Neural progenitor cell (in vitro differentiated cells): ENCODE results near the gene TMEM219. TPM values are rescaled to one million over a fixed set of nuclear protein-coding genes. Genes with fewer than 3 reads are reported as not detected.

Experiments
- DNase-seq: peaks from one replicate; pipeline ENCODE4 v3.0.0-alpha.2; 2016; ENCODE audit warnings: low spot score
- H2AFZ ChIP-seq: fragments of 200-600 bp; sonication (generic); replicated peaks from 2 replicates; pipeline ENCODE4 v1.6.1; 2016; ENCODE audit warnings: antibody characterized with exemption
- H3F3A ChIP-seq: fragments of 200-600 bp; sonication (generic); 2 replicates; pipeline ENCODE4 v1.6.1; 2016; ENCODE audit warnings: antibody characterized with exemption, low read depth
- H3K27ac ChIP-seq: fragments of 200-600 bp; sonication (generic); 2 replicates; pipeline ENCODE4 v1.5.1; 2016; ENCODE audit warnings: mild to moderate bottlenecking
- H3K27me3 ChIP-seq: fragments of 200-600 bp; sonication (generic); 2 replicates; pipeline ENCODE4 v1.6.1; 2016; ENCODE audit warnings: mild to moderate bottlenecking, moderate library complexity
- H3K36me3 ChIP-seq: fragments of 200-600 bp; sonication (generic); 2 replicates; pipeline ENCODE4 v1.5.1; 2016
- H3K4me1 ChIP-seq: fragments of 200-600 bp; sonication (generic); 2 replicates; pipeline ENCODE4 v1.6.1; 2016; ENCODE audit warnings: mixed run types
- H3K4me2 ChIP-seq: fragments of 200-600 bp; sonication (generic); 2 replicates; pipeline ENCODE4 v1.6.1; 2016
- H3K4me3 ChIP-seq: fragments of 200-600 bp; sonication (generic); 2 replicates; pipeline ENCODE4 v1.5.1; 2016
- H3K79me2 ChIP-seq: fragments of 200-600 bp; sonication (generic); 2 replicates; pipeline ENCODE4 v1.6.1; 2016; ENCODE audit warnings: low read depth
- H3K9ac ChIP-seq: fragments of 200-600 bp; sonication (generic); 2 replicates; pipeline ENCODE4 v1.6.1; 2016
- H3K9me3 ChIP-seq: fragments of 200-600 bp; sonication (generic); 2 replicates; pipeline ENCODE4 v1.5.1; 2016; ENCODE audit warnings: low read depth
- H4K20me1 ChIP-seq: fragments of 200-600 bp; sonication (generic); 2 replicates; pipeline ENCODE4 v1.6.1; 2016; ENCODE audit warnings: low read depth
- H3K27ac Mint-ChIP-seq: 3 replicates; pipeline ENCODE4 v1.8.0; 2021; ENCODE audit warnings: mixed read lengths
- H3K27me3 Mint-ChIP-seq: 2 replicates; pipeline ENCODE4 v1.8.0; 2022; ENCODE audit warnings: low read depth, mild to moderate bottlenecking, inconsistent platforms, moderate library complexity, mixed read lengths; ENCODE audit not compliant: insufficient read depth
- H3K36me3 Mint-ChIP-seq: 3 replicates; pipeline ENCODE4 v1.8.0; 2021; ENCODE audit warnings: mixed read lengths
- H3K4me1 Mint-ChIP-seq: 3 replicates; pipeline ENCODE4 v1.8.0; 2021; ENCODE audit warnings: mixed read lengths
- H3K4me3 Mint-ChIP-seq: 3 replicates; pipeline ENCODE4 v1.8.0; 2021; ENCODE audit warnings: mild to moderate bottlenecking, moderate library complexity, mixed read lengths
- H3K9me3 Mint-ChIP-seq: 3 replicates; pipeline ENCODE4 v1.8.0; 2020; ENCODE audit warnings: mixed read lengths
- EZH2 ChIP-seq: fragments of 200-600 bp; sonication (generic); IDR thresholded peaks from 2 replicates; pipeline ENCODE4 v1.6.1; 2017; ENCODE audit warnings: antibody characterized with exemption, mild to moderate bottlenecking, moderate library complexity
- EZH2phosphoT487 ChIP-seq: fragments of 200-600 bp; sonication (generic); IDR thresholded peaks from 2 replicates; pipeline ENCODE4 v1.6.1; 2017; ENCODE audit warnings: antibody characterized with exemption
- total RNA-seq: library from RNA; depleted of rRNA; stranded (reverse); fragments of >200 nt; gene quantifications from 2 replicates; pipeline ENCODE4 v1.2.3, GENCODE V29; 2015; ENCODE audit warnings: low replicate concordance
- TF ChIP-seq, protein P1 (sequence below): fragments of 200-600 bp; sonication (generic); IDR thresholded peaks from 2 replicates; pipeline ENCODE4 v1.5.1; 2017; ENCODE audit warnings: antibody characterized with exemption, mild to moderate bottlenecking

TMEM219 gene
- total RNA-seq, 1 donor from 2014 or later: 50.7 TPM

DNA sequence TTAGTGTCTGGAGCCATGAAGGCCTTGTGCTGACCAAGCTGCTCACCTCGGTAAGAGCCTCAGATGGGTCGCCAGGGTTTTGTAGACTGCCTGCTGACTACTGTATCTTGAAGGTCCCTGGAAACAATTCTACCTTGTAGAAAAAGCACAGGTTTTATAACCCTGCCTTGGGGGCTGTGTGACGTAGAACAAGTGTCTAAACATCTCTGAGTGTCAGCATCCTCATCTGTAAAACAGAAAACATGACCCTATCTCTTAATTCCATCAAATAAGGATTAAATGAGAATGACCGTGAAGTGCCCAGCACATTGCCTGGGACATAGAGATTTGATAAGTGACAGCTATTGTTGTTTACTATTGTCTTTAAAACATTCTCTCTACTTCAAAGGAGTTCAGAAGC is 6.3 kb downstream of the TMEM219 start:
- Histone ChIP-seq H2AFZ (no peak overlapping the region), H3K4me1 (no peaks in the 10 kb centered on the region), H3K27me3 (peaks cover 9% of the 10 kb centered on the region), H3K79me2 (no peaks in the 10 kb centered on the region), H3K4me3 (no peak overlapping the region), H3K4me2 (no peak overlapping the region), H3K9me3 (peaks cover 6% of the 10 kb centered on the region), H3K27ac (no peak overlapping the region), H4K20me1 (no peaks in the 10 kb centered on the region), H3K9ac (no peak overlapping the region), H3F3A (peaks cover 15% of the 10 kb centered on the region), H3K36me3 (peaks cover 4% of the 10 kb centered on the region)
- H3K36me3 Mint-ChIP-seq: peaks cover 37% of the 10 kb centered on the region
- H3K4me3 Mint-ChIP-seq: no peak overlapping the region
- H3K27ac Mint-ChIP-seq: no peak overlapping the region
- H3K27me3 Mint-ChIP-seq: peaks cover 7% of the 10 kb centered on the region
- peaks cover 8% of the 10 kb centered on the region for H3K4me1 Mint-ChIP-seq
- no peak for DNase-seq
- TF ChIP-seq, protein P1, sequence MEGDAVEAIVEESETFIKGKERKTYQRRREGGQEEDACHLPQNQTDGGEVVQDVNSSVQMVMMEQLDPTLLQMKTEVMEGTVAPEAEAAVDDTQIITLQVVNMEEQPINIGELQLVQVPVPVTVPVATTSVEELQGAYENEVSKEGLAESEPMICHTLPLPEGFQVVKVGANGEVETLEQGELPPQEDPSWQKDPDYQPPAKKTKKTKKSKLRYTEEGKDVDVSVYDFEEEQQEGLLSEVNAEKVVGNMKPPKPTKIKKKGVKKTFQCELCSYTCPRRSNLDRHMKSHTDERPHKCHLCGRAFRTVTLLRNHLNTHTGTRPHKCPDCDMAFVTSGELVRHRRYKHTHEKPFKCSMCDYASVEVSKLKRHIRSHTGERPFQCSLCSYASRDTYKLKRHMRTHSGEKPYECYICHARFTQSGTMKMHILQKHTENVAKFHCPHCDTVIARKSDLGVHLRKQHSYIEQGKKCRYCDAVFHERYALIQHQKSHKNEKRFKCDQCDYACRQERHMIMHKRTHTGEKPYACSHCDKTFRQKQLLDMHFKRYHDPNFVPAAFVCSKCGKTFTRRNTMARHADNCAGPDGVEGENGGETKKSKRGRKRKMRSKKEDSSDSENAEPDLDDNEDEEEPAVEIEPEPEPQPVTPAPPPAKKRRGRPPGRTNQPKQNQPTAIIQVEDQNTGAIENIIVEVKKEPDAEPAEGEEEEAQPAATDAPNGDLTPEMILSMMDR: no peak
- TF ChIP-seq EZH2 (no peak), EZH2phosphoT487 (no peak)
- H3K9me3 Mint-ChIP-seq: peaks cover 5% of the 10 kb centered on the region

GRCh38 chr16:29971304-29971703 is 9.4 kb downstream of the TMEM219 start:
- H3K27me3 Mint-ChIP-seq: peaks cover 9% of the 10 kb centered on the region
- TF ChIP-seq, protein P1: no peak
- TF ChIP-seq EZH2 (no peak), EZH2phosphoT487 (no peak)
- H3K27ac Mint-ChIP-seq: no peak overlapping the region

DNA sequence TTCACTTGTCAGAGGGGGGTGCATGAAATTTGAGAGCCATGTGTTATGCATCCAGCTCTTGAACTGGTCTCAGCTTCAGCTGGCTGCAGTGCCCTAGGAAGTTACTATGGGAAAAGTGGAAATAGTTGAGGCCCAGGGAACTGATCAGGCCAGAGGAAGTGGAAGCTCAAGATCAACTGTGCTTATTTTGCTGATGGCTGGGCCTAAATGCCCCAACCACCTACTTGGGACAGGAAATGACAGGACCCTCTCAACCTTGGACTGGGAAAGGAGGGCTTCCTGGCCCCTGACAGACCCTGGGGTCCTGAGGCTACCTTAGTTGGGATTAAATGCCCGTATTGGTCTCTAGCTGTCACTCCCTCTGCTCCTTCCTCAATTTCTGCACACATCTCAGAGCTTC is 10.6 kb downstream of the TMEM219 start:
- H3K27me3 Mint-ChIP-seq: peaks cover 12% of the 10 kb centered on the region
- H3K9me3 Mint-ChIP-seq: peaks cover 5% of the 10 kb centered on the region
- Histone ChIP-seq H3F3A (peaks cover 24% of the 10 kb centered on the region), H3K36me3 (peaks cover 4% of the 10 kb centered on the region), H3K4me3 (no peak overlapping the region), H3K9me3 (peaks cover 6% of the 10 kb centered on the region), H3K79me2 (peaks cover 36% of the 10 kb centered on the region), H3K27me3 (peaks cover 9% of the 10 kb centered on the region), H2AFZ (no peak overlapping the region), H3K9ac (no peak overlapping the region), H3K4me1 (peaks cover 23% of the 10 kb centered on the region), H3K4me2 (no peak overlapping the region), H3K27ac (no peak overlapping the region), H4K20me1 (peaks cover 32% of the 10 kb centered on the region)
- no peak for DNase-seq
- TF ChIP-seq EZH2 (no peak), EZH2phosphoT487 (no peak)
- TF ChIP-seq, protein P1: no peak
- H3K4me3 Mint-ChIP-seq: no peak overlapping the region
- H3K4me1 Mint-ChIP-seq: peaks cover 34% of the 10 kb centered on the region
- no peak overlapping the region for H3K27ac Mint-ChIP-seq
- peaks cover 32% of the 10 kb centered on the region for H3K36me3 Mint-ChIP-seq

More at GRCh38 chr16:29971304-29971703, 9.4 kb downstream of the TMEM219 start:
- peaks cover 20% of the 10 kb centered on the region for H4K20me1 ChIP-seq
- H3K9ac ChIP-seq: no peak overlapping the region
- Mint-ChIP-seq H3K36me3 (peaks cover 32% of the 10 kb centered on the region), H3K9me3 (peaks cover 5% of the 10 kb centered on the region), H3K4me1 (peaks cover 22% of the 10 kb centered on the region), H3K4me3 (peak overlapping the region; percentile 46)
- no peak overlapping the region for H3K27ac ChIP-seq
- H3K4me3 ChIP-seq: no peak overlapping the region
- no peak overlapping the region for H3K4me2 ChIP-seq
- DNase-seq: no peak
- peaks cover 6% of the 10 kb centered on the region for H3K9me3 ChIP-seq
- peaks cover 4% of the 10 kb centered on the region for H3K36me3 ChIP-seq
- no peak overlapping the region for H2AFZ ChIP-seq
- H3K79me2 ChIP-seq: peaks cover 24% of the 10 kb centered on the region
- H3K27me3 ChIP-seq: peaks cover 9% of the 10 kb centered on the region
- peaks cover 24% of the 10 kb centered on the region for H3F3A ChIP-seq
- H3K4me1 ChIP-seq: peaks cover 14% of the 10 kb centered on the region
